Endodermal cell (in vitro differentiated cells): ENCODE data around the gene FBXL19. TPM values are rescaled to one million over a fixed set of nuclear protein-coding genes. Genes with fewer than 3 reads are reported as not detected.
A peak's percentile ranks its signal among the peaks of the same experiment; 100 is the strongest.

Experiments used
- DNase-seq: peaks from one replicate; pipeline ENCODE4 v3.0.0-alpha.2; 2017
- H3K27ac ChIP-seq: 2 replicates; pipeline ENCODE4 v1.5.1; 2013; ENCODE audit warnings: mild to moderate bottlenecking, low read depth, low read length, moderate library complexity
- H3K27me3 ChIP-seq: 2 replicates; pipeline ENCODE4 v1.6.1; 2013; ENCODE audit warnings: mild to moderate bottlenecking, low read length, moderate library complexity; ENCODE audit not compliant: insufficient read depth, control insufficient read depth, poor library complexity, severe bottlenecking
- H3K36me3 ChIP-seq: 2 replicates; pipeline ENCODE4 v1.7.0; 2013; ENCODE audit warnings: mild to moderate bottlenecking, low read length, moderate library complexity; ENCODE audit not compliant: control insufficient read depth, insufficient read depth
- H3K4me1 ChIP-seq: one replicate; pipeline ENCODE4 v1.7.0; 2013; ENCODE audit warnings: low read length; ENCODE audit not compliant: control insufficient read depth, insufficient read depth
- H3K4me3 ChIP-seq: 2 replicates; pipeline ENCODE4 v1.5.1; 2013; ENCODE audit warnings: mild to moderate bottlenecking, low read length, moderate library complexity
- H3K9ac ChIP-seq: 2 replicates; pipeline ENCODE4 v1.6.1; 2013; ENCODE audit warnings: mild to moderate bottlenecking, low read length, moderate library complexity; ENCODE audit not compliant: poor library complexity, severe bottlenecking; ENCODE audit errors: extremely low read depth
- H3K9me3 ChIP-seq: 2 replicates; pipeline ENCODE4 v1.6.1; 2013; ENCODE audit warnings: mild to moderate bottlenecking, low read length, moderate library complexity; ENCODE audit not compliant: control insufficient read depth
- H3K27ac Mint-ChIP-seq: 2 replicates; pipeline ENCODE4 v1.8.0; 2020; ENCODE audit warnings: mixed read lengths
- H3K27me3 Mint-ChIP-seq: 2 replicates; pipeline ENCODE4 v1.8.0; 2021; ENCODE audit warnings: mild to moderate bottlenecking, mixed read lengths; ENCODE audit not compliant: insufficient read depth
- H3K36me3 Mint-ChIP-seq: 2 replicates; pipeline ENCODE4 v1.8.0; 2020; ENCODE audit warnings: low read depth, mixed read lengths
- H3K4me1 Mint-ChIP-seq: 2 replicates; pipeline ENCODE4 v1.8.0; 2020; ENCODE audit warnings: mixed read lengths
- H3K4me3 Mint-ChIP-seq: 2 replicates; pipeline ENCODE4 v1.8.0; 2020; ENCODE audit warnings: mild to moderate bottlenecking, moderate library complexity, mixed read lengths
- H3K9me3 Mint-ChIP-seq: 2 replicates; pipeline ENCODE4 v1.8.0; 2020; ENCODE audit warnings: mild to moderate bottlenecking, mixed read lengths
- CTCF ChIP-seq: fragments of 200-600 bp; sonication (generic); conservative IDR thresholded peaks from 2 replicates; pipeline ENCODE4 v1.5.0; 2021; ENCODE audit warnings: antibody characterized with exemption, mild to moderate bottlenecking
- WGBS, 2 experiments: methylation state at CpG; one replicate each; pipeline versions ENCODE4 v1.1.5 to v1.1.7; 2013; ENCODE audit warnings: missing lambda C conversion rate in 2 of 2, mixed read lengths in 1 of 2; ENCODE audit not compliant: insufficient coverage in 1 of 2, insufficient read length in 1 of 2; 5-methylcytosine and 5-hydroxymethylcytosine counted together
- total RNA-seq, 2 donors: library from RNA; stranded (reverse); fragmentation: NEBNext Ultra II Directional in 1 of 2; extraction: Animal tissue kit (Norgen Biotek cat#: 25700) in 1 of 2; gene quantifications; 2 replicates in 1 of 2; 3 replicates in 1 of 2; pipeline ENCODE4 v1.2.1, GENCODE V29; 2021

FBXL19 gene
- total RNA-seq, 2 donors from 2014 or later = 74.0 to 84.3 TPM

- Mint-ChIP-seq H3K9me3 (no peaks in the 10 kb centered on the region), H3K36me3 (peaks cover 6% of the 10 kb centered on the region), H3K27ac (no peak overlapping the region), H3K4me1 (peaks cover 22% of the 10 kb centered on the region), H3K4me3 (no peak overlapping the region), H3K27me3 (no peaks in the 10 kb centered on the region)
- WGBS, 2 experiments = 86 to 100% methylated on average over 1 of the region's 1 CpG
- Histone ChIP-seq H3K9ac (no peak overlapping the region), H3K27ac (no peak overlapping the region), H3K4me1 (peaks cover 12% of the 10 kb centered on the region), H3K9me3 (no peaks in the 10 kb centered on the region), H3K36me3 (peaks cover 13% of the 10 kb centered on the region), H3K4me3 (no peak overlapping the region), H3K27me3 (no peaks in the 10 kb centered on the region)
- DNase-seq = no peak
- no peak for TF ChIP-seq CTCF
Observed at GRCh38 chr16:30951193-30951592, 27.8 kb downstream of the FBXL19 start.

GRCh38 chr16:30951750-30952149 lies 28.4 kb downstream of the FBXL19 start:
- no peak for DNase-seq
- no peak for TF ChIP-seq CTCF
- peaks cover 6% of the 10 kb centered on the region for H3K36me3 Mint-ChIP-seq
- Histone ChIP-seq H3K36me3 (peaks cover 10% of the 10 kb centered on the region), H3K27me3 (no peaks in the 10 kb centered on the region), H3K9ac (no peak overlapping the region), H3K4me3 (no peak overlapping the region), H3K9me3 (no peaks in the 10 kb centered on the region), H3K4me1 (peaks cover 11% of the 10 kb centered on the region), H3K27ac (no peak overlapping the region)
- H3K27ac Mint-ChIP-seq = no peak overlapping the region
- peaks cover 19% of the 10 kb centered on the region for H3K4me1 Mint-ChIP-seq
- no peaks in the 10 kb centered on the region for H3K9me3 Mint-ChIP-seq
- WGBS, 2 experiments = 94 to 100% methylated on average over 3 of the region's 3 CpGs
- no peaks in the 10 kb centered on the region for H3K27me3 Mint-ChIP-seq
- no peak overlapping the region for H3K4me3 Mint-ChIP-seq

- WGBS, 2 experiments = 78% methylated on average over 5 to 9 of the region's 9 CpGs
- no peak overlapping the region for H3K9ac ChIP-seq
- Mint-ChIP-seq H3K4me1 (peaks cover 12% of the 10 kb centered on the region), H3K27ac (peak overlapping the region; percentile 35), H3K9me3 (no peaks in the 10 kb centered on the region), H3K27me3 (no peaks in the 10 kb centered on the region), H3K36me3 (no peaks in the 10 kb centered on the region), H3K4me3 (no peak overlapping the region)
- peaks cover 4% of the 10 kb centered on the region for H3K36me3 ChIP-seq
- no peak overlapping the region for H3K4me3 ChIP-seq
- no peak overlapping the region for H3K27ac ChIP-seq
- no peak for TF ChIP-seq CTCF
- no peaks in the 10 kb centered on the region for H3K4me1 ChIP-seq
- H3K9me3 ChIP-seq = no peaks in the 10 kb centered on the region
- peak; percentile 53 for DNase-seq
- no peaks in the 10 kb centered on the region for H3K27me3 ChIP-seq
Observed at GRCh38 chr16:30953111-30953510, 29.7 kb downstream of the FBXL19 start.
